Pons (tissue), 1 donor: ENCODE data around the gene DSE.

Experiments used
- DNase-seq: peaks from one replicate; pipeline ENCODE4 v3.0.0-alpha.2; 2016; ENCODE audit warnings: low spot score

DSE gene

DNA sequence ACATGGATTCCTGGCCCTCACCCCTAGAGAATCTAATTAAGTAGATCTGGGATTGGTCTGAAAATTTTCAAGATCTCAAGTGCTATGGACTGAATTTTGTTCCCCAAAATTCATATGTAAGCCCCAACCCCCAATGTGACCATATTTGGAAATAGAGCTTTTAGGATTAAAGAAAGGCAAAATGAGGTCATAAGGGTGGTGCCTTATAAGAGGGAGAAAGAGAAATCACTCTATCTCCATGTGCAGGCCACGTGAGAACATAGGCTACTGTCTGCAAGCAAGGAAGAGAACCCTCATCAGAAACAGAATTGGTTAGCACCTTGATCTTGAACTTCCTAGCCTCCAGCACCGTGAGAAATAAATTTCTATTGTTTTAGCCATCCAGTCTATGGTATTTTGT is 8.5 kb upstream of the DSE start:
- no peak for DNase-seq

DNA sequence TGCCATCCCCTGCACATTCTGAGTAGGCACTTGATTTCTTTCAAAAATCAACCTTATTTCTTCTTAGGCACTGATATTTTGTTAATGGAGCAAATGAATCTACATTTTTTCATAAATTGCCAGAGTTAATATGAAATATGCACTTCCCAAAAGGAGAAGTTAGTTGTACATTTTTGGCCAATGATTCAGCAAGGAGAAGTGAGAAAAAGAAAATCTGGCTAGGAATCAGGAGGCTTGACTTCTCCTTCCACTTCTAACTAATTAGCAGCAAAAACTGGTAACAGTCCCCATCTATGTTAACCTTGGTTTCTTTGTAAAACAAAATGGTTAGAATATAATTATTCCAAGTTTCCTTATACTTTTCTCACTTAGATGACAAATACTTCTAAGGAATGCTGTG is 7.0 kb upstream of the DSE start:
- no peak for DNase-seq

DNA sequence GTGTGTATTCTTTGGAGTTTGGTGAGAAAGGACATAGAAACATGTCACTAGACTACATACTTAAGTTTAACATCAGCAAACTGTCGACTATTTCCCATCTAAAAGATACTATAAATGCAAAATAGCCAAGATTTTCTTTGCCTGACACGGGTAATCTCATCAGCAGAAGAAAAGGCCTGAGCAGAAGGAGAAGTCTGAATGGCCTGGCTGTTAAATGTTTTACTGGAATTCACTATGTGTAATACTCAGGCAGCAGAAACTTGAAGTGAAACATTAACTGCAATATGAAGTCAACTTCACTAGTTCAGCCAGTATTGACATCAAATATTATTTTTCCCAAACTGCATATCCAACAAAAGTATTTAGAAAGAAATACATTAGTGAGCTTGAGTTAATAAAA is 6.4 kb upstream of the DSE start:
- DNase-seq = no peak

DNA sequence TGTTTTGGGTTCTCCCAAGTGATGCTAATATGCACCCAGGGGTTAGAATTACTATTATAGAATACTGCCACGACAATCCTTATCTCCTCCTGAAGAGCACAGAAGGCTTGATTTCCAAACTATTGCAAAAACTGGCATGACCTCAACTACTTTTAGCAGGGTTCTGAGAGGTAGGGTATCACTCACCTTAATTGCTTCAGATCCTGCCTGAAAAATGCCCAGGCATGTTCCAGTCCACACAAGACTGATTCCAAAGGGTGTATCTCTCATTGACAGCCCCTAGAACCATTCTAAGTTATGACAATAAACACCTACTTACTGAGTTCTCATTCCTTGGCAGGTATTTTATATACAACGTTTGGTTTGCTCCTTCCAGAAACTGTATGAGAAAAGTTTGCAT is 5.0 kb upstream of the DSE start:
- no peak for DNase-seq

DNA sequence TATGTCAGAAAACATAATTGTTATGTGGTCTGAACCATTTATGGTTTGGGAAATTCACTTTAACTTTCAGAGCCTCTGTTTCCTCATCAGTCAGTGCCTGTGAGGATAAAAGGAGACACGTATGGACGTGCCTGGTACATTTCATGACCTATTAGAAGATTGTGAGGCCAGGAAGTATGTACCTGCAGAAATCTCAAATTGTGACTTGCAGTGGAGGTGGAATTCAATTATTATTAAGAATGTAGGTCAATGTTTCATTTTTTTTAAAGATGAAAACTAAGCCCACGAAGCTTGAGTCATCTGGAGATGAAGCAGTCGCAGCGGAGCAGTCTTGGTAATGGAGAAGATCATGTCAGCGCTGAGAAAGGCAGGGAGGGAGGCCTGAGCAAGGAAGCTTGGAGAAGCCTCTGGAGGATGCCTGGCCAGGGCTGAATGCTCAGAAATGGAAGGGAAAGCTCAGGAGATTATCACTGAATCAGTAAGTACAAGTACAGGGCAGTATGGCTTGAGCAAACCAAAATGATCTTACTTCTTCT is 3.9 kb upstream of the DSE start:
- DNase-seq = no peak

DNA sequence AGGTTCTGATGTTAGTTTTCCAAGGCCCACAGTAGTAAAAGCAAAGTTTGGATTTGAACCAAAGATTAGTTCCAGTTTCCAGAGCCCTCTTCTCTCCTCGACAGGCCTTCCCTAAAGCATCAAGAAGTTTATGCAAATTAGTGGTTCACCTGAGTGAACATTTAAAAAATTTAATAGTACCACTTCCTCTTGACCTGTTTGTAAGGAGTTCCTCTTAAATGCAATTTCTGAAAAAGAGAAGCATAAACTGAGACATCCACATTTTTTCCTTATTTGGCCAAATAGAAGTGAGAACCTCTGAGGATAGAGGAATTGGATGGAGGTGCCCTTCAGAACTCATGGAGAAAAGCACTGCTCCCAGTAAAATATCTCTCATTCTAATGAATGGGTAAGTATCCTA is 1.2 kb upstream of the DSE start:
- no peak for DNase-seq

DNA sequence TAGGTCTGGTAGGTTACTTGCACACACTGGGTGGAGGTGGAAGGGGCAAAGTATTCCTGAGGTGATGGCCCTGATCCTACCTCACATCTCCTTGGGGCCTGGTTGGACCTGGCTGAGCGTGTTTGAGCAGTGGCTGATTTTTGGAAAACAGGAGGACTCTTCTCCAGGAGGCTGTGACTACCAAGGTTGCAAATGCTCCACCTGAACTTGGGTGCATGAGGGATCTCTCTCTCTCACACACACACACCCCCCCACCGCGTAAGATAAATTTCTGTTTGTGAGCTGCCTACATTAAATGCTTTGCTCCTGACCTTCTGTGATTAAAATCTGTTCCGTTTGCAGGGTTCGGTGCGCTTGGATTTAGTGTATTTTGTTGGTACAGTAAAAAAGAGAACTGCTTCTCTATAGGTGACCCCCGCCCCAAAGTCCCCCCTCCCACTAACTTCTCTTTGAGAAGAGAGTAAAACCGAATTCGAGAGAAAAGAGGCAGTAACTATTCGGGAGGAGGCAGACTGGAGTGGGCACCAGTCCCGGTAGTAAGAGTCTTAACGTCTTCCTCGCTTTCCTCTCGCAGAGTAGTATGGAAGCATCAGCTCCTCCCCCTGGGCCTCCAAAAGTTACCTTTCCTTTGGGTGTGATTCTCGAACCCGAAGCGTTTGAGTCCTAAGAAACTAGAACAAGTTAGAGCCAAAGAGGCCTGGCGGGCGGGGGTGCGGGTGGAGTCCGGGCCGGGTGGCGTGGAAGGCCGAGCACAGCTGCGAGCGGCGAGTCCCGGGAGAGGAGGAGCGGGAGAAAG is 585 bp upstream of the DSE start:
- peak; percentile 49 for DNase-seq

DNA sequence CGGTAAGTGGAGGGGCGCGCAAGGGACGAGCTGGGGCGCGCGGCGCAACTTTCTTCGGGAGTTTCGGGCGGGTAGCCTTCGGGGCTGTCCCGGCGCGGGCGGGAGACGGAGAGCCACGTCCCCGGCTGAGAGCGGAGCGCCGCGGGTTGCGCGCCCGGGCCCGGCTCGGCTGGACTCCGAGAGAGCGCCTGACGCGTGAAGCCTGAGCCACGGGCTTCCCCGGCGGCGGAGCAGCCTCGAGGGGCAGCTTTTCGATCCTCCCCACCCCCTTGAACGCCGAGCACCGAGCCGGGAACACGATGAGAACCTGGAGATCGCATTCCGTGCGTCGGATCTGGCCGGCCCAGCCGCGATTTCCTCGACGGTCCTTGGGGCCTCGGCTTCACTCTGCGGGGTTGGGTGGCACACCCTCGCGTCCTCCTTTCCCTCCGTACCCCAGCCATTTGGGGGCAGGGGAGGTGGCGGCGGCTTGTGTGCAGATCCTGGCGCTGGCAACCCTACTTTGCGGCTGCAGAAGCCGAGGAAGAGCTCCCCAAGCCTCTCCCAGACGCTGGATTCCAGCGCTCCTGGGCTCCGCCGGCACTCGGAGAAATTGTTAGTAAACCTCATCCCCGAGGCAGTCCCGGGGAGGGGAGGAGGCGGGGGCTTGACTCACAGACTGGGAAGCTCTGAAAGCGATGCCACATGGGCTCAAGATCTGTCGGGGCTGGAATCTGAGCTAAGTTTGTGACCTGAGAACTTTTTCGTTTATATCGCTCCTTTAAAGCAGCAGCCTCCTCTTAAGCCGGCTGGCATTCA is 572 bp downstream of the DSE start:
- DNase-seq = no peak

DNA sequence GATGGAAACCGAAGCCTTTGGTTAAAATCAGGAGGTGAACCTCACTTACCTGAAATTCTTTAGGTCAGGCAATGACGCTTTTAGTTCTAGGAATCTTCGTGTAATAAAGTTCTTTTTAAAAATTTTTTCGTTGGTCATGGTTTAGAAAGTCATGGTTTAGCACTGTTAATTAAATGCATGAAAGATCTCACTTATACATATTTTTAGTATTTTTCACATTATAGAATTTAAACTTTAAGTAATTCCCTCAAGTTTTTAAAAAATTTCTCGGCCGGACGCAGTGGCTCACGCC is 1.1 kb downstream of the DSE start:
- no peak for DNase-seq

DNA sequence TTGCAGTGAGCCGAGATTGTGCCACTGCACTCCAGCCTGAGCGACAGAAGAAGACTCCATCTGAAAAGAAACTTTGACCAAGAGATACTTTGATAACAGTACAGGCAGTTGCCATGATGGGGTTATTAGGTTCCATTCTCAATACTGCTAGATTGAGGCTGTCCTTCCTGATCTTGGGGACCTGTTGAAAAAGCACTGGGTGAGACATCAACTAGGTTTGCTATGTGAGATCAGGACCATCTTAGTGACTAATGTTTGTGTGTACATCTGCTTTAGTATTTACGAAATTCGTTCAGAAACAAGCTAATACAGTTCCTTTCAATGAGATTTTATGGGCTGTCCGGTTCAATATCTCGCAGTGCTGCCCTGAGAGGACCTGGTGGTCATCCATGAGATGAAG is 2.6 kb downstream of the DSE start:
- no peak for DNase-seq

DNA sequence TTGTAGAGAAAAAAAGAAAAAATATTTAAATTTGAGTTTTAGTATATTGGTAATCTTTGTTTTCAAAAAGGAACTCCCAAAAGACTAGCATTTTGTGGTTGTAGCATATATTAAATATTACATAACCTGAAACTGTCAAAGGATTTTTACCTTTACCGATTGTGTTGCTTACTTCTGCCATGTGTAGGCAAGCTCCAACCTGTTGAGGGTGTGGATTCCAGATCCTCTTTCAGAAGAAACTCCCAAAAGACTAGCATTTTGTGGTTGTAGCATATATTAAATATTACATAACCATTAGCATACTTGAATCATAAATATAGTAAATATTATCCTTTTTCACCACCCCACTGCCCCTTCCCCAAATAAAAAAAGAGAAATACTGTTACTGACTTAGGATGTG is 3.2 kb downstream of the DSE start:
- no peak for DNase-seq

DNA sequence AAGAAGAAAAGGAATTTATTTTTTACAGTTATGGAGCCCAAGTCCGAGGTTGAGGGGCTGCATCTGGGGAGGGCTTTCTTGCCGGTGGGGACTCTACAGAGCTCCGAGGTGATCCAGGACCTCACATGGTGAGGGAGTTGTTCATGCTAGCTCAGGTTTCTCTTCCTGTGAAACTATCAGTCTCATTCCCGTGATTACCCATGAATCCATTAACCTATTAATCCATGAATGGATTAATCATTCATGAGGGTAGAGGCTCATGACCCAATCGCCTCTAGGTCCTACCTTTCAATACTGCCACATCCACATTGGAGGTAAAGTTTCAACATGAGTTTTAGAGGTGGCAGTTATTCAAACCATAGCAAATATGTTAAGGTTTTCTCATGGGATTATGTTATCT is 3.8 kb downstream of the DSE start:
- DNase-seq = no peak

DNA sequence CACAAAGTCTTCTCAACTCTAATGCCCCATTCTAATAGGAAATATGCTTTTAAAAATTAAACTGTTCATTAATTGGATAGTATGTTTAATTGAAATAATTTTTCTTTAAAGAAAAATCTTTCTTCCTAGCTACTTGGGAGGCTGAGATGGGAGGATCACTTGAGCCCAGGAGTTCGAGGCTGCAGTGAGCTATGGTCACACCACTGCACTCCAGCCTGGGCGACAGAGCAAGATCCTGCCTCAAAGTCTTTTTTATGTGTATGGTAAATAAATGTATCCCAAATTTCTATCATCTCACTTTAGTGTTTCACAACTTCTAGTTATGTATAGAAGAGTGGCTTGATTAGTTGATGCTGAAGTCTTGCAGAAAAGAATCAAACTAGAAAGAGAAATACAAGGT is 4.5 kb downstream of the DSE start:
- DNase-seq = no peak

DNA sequence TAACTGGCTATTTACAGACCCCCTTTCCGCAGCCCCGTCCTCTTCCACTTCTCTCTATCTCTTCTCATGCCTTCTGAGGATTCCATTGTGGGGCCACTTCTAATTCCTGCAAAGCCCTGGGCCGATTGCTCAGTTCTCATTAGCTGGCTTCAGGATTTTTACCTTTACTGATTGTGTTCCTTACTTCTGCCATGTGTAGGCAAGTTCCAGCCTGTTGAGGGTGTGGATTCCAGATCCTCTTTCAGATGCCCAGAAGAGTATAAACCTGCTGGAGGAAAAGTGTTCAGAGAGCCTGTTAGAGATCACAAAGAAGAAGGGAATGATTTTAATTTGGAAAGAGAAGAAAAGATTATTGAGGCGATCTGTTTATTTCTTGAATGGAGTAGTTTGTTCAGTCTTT is 5.4 kb downstream of the DSE start:
- DNase-seq = no peak

DNA sequence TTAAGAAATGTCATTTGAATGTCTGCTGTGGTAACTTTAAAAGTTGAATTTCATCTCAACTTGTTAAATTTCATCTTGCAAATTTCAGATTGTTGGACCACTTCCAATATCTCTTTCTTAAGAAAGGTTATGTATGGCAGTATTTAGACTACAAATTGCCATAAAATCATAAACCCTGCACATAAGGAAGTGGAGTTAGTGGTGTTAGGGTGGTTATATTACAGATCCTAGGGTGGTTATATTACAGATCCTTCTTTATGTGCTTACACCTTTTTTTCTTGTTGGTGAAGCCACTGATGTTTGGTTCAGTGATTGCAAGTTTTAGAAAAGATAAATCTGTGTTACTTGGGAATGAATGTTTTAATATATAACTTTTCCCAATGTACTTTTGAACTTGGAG is 9.0 kb downstream of the DSE start:
- DNase-seq = no peak

DNA sequence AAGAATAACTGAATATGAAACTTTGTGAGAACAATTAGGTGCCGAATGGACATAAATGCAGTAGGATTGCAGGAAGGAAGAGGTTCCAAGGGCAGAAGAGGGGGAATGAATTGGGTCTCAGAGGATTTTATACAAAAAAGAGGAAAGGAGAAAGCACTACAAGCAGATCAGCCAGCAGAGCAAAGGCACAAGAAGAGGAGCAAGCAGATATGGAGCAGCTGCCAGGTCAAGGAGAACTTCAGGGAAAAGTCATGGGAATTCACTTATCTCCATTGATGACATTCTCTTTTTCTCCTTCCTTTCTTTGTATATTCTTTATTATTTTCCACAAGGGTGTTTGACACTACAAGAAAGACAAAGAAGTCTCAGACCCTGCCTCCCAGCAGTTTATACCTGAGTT is 9.6 kb downstream of the DSE start:
- no peak for DNase-seq

DNA sequence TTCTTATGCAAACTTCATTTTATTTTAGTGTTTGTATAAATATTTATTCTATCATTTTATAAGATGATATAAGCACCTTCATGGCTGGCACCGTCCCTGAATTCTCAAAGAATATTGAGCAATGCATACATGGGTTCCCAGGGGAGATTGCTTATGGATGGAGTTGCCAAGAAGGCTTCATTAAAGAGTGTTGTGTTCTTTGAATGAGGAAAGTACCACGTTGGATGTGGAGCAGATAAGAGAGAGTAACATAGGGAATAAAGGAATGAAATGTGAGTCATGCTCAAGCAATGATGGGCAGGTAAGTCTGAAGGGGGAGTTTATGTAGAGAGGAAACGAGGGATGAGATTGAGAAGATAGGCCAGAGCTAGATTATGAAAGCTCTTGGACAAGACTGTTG is 10.3 kb downstream of the DSE start:
- DNase-seq = no peak

DNA sequence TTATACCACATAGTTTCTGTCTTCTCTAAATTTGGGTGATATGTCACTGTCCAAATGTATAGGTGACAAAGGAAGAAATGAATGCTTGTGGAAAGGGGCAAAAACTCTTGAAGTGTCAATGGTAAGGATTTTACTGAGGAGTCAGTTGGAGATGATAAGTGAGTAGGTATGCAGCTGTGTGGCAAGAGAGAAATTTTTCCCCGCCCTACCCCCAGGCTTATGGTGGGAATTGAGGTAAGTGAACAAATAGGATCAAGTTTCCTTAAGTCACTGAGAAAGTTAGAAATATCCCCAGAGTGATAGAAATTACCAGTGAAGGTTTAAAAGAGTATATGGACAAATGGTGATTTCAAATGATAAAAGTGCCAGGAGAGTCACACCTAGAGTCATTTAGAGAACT is 11.8 kb downstream of the DSE start:
- no peak for DNase-seq

DNA sequence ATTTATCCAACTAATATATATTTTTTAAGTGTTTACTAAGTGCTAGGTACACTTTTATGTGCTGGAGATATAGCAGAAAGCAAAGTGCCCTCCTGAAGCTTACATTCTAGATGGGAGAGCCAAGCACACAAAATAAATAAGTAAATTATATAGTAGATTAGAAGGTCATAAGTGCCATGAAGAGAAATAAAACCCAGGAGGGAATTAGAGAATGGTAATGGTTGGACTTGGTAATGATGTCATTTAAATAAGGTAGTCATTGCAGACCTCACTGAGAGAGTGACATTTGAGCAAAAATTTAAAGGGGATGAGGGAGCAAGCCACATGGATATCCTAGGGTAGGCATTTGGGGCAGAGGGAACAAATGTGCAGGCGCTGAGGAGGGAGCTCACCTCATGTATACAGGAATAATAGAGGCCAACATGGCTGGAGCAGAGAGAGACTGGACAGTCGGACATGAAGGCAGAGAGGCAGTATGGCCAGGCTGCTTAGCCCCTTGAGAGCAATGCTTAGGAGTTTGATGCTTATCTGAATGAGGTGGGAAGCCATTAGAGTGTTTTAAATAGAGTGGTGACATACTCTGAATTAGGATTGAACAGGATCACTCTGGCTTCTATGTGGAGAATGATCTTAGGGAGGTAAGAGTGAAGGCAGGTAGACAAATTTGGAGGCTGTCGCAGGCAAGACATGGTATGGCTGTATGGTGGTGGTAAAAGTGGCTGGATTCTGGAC is 14.1 kb downstream of the DSE start:
- DNase-seq = no peak

DNA sequence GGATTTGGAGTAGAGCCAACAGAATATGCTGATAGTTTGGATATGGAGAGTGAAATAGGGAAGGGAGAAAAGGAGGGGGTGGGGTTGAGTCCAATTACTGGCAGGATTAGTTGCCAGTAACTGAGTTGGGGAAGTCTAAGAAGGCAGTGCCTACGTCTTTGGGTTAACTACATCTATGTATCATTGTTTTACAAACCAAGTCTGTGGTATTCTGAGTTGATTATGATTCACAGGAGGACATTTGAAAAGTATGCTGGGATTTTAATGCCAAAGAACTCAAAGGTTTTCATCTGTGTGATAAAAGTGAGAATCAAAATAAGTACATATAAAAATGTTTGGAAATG is 14.7 kb downstream of the DSE start:
- DNase-seq = no peak

DNA sequence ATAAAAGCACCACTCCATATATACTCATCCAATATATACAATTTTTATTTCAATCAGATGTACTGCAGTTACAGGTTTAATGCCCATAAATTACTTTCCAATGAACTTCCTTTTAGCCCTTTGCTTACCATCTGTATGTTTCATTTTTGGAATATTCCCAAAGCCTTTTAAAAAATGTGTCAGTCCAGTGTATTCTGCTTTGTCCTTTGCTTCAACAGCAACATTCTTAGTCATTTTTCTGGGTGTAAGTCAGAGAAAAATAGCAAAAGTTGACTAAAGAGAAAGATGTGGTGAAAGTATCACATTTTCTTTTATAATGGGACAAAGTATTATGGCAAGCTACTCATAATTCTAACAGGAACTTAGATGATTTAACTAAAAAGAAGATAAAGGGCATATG is 15.2 kb downstream of the DSE start:
- no peak for DNase-seq

DNA sequence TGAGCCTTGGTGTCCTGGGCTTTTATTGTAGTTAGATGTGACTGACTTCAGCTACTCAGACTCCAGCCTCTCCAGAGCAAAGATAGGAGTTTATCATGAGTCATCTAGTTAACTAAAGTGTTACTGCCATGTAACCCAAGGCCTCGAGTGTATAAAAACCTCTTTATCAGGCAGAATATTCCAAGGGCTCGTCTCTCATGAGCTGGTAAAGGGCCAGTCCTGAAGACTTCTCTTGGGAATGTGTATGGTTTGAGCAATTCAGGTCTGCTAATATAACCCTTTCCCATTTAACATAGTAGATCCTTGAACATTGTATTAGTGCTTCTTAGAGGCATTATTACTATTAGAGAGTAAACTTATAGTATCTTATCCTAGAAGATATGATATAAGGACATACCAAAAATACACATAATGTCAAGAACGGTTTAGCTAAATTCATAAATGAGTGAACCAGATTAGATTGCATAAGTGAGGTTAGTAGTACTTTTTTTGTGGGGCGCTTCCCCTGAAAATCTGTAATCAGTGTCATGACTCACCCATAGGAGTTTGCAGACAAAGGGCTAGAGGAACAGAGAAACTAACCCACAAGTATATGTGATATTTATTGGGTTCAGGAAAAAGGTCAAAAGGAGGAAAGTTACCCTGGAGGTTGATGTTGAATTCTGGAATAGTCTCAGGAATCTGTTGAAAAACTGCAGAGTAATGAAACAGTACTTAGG is 16.0 kb downstream of the DSE start:
- no peak for DNase-seq

DNA sequence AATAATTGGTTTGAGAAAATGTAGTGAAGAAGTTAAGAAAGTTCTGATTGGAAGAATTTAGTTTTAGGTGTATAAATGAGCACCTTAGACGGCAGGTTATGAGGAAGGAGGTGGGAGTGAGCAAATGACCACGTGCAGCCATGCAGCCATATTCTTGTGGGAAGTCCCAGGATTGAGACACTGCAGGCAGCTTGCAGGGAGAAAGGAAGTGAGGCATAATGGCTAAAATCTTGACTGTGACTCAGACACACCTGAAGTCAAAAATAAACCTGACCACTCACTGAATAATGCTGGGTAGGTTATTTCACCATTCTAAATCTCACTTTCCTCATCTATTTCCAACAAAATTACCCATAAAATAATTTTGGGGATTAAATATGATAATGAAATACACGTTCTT is 16.6 kb downstream of the DSE start:
- DNase-seq = no peak
